ENCODE data around the gene SERPINH1.
"Not testable (repeated sequence)": the region's sequence is repeated elsewhere in the genome, so short reads cannot be mapped to it uniquely, and the experiment has no call there.

DNA sequence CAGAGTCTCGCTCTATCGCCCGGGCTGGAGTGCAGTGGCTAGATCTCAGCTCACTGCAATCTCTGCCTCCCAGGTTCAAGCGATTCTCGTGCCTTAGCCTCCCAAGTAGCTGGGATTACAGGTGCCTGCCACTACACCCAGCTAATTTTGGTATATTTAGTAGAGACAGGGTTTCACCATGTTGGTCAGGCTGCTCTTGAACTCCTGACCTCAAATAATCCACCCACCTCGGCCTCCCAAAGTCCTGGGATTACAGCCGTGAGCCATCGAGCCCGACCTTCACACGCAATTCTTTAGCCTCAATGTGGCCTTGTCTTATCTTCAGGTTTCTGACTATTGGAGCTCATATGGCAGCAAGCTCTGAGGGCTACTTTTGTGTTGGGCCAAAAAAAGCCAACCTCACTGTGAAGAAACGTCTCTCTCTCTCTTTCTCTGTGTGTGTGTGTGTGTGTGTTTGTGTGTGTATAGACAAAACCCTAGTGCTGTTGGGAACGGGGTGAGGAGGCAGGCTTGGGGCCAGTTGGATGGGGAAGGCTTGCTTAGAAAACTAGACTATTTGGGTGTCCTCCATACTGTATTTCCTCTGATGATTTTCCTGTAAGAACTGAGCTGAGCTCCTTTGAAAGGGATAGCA lies 22.7 kb downstream of the SERPINH1 start:
- TF ChIP-seq EZH2 (IDR thresholded peaks at IDR 0.05; ENCODE audit: borderline replicate concordance, low read length) = not testable (repeated sequence)
- TF ChIP-seq, protein P1, sequence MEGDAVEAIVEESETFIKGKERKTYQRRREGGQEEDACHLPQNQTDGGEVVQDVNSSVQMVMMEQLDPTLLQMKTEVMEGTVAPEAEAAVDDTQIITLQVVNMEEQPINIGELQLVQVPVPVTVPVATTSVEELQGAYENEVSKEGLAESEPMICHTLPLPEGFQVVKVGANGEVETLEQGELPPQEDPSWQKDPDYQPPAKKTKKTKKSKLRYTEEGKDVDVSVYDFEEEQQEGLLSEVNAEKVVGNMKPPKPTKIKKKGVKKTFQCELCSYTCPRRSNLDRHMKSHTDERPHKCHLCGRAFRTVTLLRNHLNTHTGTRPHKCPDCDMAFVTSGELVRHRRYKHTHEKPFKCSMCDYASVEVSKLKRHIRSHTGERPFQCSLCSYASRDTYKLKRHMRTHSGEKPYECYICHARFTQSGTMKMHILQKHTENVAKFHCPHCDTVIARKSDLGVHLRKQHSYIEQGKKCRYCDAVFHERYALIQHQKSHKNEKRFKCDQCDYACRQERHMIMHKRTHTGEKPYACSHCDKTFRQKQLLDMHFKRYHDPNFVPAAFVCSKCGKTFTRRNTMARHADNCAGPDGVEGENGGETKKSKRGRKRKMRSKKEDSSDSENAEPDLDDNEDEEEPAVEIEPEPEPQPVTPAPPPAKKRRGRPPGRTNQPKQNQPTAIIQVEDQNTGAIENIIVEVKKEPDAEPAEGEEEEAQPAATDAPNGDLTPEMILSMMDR (IDR thresholded peaks at IDR 0.05; ENCODE audit: low read length) = not testable (repeated sequence)

All from OCI-LY1 (cell line).